ENCODE results near the gene NR3C2.

The NR3C2 gene

DNA sequence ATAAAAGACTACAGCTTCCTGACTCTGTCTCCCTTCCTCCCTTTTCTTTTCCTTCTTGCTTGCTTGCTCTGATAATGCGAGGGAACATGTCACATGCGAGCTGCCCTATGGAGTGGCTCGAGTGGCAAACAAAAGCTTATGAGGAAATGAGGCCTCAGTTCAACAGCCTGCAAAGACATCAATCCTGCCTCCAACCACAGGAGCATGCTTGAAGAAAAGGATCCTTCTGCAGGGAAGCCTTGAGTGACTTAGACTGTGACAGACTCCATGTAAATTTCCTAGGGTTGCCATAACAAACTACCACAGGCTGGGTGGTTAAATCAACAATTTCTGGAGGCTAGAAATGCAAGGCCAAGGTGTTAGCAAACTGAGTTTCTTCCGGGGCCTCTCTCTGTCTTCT is 152.5 kb downstream of the NR3C2 start:
- TF ChIP-seq, protein P1, sequence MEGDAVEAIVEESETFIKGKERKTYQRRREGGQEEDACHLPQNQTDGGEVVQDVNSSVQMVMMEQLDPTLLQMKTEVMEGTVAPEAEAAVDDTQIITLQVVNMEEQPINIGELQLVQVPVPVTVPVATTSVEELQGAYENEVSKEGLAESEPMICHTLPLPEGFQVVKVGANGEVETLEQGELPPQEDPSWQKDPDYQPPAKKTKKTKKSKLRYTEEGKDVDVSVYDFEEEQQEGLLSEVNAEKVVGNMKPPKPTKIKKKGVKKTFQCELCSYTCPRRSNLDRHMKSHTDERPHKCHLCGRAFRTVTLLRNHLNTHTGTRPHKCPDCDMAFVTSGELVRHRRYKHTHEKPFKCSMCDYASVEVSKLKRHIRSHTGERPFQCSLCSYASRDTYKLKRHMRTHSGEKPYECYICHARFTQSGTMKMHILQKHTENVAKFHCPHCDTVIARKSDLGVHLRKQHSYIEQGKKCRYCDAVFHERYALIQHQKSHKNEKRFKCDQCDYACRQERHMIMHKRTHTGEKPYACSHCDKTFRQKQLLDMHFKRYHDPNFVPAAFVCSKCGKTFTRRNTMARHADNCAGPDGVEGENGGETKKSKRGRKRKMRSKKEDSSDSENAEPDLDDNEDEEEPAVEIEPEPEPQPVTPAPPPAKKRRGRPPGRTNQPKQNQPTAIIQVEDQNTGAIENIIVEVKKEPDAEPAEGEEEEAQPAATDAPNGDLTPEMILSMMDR (IDR thresholded peaks at IDR 0.05), result no peak

DNA sequence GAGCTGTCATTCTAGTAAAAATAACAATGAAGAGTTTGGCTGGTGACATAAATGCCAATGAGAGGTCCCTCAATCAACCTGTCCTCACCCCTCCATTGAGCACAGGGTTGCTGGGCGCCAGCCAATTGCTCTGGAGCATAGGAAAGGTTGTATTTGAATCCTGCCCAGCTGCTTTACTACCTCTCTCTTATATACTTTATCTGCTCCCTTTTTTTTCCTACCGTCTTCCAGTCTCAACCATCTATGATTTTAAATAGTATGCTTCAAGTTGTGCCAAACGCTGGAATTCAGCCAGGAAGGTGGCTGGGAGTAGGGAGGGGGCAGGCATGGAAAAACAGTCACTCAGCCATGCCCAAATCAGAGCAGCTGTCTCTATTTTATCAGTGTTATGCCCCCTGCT is 153.8 kb downstream of the NR3C2 start:
- TF ChIP-seq, protein P1 (IDR thresholded peaks at IDR 0.05), result no peak

DNA sequence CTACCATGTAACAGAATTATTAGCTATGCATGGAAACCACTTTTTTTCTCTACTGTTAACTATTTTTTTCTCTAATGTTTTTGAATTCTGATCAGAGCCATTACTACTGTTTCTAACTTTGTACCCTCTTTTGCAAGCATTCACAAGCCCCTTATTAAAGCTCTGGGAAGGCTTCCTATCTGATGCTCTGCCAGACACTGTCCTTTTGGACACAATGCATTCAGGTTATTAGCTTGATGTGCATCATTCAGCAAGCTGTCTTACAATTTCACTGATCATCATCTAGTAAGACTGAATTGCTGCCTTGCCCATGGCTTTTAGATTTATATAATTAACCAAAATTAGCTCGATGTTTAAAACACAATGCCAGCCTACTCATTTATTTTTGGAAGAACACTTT is 155.1 kb downstream of the NR3C2 start:
- TF ChIP-seq, protein P1 (IDR thresholded peaks at IDR 0.05), result no peak

DNA sequence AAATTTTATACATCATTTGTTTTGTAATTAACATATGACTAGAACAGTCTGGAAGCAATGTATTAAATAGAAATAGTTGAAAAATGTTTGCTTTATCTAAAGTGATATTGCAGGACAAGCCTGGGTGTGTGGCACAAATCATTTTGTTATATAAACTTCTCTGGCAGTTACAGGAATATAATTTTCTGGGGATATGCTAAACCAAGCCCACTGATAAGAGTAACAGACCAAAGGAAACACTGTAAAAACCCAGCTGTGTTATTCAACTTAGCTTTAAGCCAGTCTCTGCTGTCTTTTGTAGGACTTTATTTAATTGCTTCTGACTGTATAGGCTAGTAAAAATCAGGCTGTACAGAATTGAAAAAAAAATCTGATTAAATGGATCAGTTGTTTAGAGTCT is 156.2 kb downstream of the NR3C2 start:
- TF ChIP-seq, protein P1 (IDR thresholded peaks at IDR 0.05), result no peak

DNA sequence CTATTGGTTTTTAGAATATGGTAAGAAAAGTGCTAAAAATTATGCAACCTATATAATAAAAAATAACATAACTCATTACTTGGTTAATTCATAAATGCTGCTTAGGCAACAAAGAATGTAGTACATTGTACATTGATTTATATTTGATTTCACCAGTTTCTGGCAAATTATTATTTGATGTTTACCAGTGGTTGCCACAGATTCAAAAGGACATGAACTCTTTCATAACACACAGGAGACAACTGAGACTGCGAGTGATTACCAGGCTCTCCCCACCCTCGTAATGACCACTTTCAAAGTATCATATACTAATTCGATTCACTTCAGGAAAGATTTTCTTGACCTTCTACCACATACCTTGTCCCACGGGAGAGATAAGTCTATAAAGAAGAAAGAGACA is 158.5 kb downstream of the NR3C2 start:
- TF ChIP-seq, protein P1 (IDR thresholded peaks at IDR 0.05), result no peak

DNA sequence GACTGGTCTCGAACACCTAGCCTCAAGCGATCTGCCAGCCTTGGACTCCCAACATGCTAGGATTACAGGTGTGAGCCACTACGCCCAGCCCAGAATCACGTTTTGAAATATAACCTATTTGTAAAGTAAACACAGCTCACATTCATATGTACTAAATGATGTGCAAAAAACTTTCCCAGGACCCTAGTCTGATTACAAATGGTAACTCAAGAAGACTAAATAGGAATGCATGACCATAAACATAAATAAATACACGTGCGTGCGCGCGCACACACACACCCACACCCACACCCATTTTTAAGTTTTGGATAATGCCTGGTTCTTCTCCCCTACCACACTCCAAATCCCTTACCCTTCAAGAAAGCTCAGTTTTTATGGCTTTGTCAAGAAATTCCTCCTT is 163.9 kb downstream of the NR3C2 start:
- TF ChIP-seq, protein P1 (IDR thresholded peaks at IDR 0.05), result no peak

DNA sequence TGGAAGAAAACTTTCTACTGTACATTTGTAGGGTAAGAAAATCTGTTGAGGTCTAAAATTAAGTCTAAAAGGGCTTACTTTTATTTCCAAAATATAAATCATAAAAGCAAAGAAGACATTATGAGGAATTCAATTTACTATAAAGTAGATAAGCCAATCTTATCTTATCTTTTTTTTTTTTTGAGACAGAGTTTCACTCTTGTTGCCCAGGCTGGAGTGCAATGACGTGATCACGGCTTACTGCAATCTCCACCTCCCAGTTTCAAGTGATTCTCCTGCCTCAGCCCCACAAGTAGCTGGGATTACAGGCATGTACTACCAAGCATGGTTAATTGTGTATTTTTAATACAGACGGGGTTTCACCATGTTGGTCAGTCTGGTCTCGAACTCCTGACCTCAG is 166.9 kb downstream of the NR3C2 start:
- TF ChIP-seq, protein P1 (IDR thresholded peaks at IDR 0.05), result no peak

DNA sequence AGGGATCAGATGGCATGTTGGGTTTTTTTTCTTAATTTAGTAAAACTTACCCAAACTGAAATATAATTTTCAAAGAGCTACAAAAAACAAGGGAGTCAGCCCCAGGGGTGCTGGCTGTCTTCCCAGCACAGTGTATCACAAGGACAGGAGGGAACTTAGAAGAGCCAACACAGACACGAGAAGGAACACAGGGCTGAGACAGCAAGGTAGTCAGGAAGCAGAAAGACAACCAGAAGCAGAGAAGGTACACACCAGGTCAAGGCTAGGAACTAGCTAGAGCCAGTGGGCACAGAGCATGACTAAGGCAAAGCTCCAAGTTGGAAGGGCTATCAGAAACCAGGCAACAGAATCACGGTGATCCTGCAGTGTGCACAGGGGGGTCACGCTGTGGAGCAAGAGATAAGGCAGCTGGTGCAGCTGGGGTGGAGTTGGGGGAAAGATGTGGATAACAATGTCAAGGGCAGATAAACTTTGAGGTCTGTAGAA is 168.7 kb downstream of the NR3C2 start:
- TF ChIP-seq, protein P1 (IDR thresholded peaks at IDR 0.05), result no peak
